ENCODE measurements around the gene PIK3R2.

Gene PIK3R2

DNA sequence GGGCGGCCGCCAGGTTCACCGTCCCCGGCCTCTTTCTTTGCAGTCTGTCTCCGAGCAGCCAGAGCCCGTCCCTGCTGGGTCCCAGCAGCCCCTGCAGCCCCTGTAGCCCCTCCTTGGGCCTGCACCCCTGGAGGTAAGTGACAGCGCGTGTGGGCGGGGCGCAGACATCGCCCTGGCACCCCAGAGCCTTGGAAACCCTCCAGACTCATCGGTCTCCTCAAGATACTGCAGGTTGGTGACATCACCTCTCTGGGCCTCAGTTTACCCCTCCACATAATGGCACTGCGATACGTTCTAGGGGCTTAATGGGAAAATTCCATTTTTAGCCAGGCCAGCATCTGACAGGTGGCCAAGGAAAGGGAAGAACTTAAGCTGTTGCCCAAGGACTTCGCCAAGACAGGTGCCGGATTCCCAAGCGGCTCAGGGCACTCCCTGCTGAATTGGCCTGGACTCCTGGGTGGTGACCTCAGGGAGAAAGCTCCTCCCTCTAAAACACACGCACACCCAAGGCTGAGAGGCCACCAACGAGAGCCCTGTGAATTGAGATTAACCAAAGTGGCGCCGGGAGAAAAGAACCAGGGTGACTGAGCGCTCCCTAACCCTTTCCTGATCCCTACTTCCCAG lies 42.2 kb upstream of the PIK3R2 start:
- TF ChIP-seq, protein P1, sequence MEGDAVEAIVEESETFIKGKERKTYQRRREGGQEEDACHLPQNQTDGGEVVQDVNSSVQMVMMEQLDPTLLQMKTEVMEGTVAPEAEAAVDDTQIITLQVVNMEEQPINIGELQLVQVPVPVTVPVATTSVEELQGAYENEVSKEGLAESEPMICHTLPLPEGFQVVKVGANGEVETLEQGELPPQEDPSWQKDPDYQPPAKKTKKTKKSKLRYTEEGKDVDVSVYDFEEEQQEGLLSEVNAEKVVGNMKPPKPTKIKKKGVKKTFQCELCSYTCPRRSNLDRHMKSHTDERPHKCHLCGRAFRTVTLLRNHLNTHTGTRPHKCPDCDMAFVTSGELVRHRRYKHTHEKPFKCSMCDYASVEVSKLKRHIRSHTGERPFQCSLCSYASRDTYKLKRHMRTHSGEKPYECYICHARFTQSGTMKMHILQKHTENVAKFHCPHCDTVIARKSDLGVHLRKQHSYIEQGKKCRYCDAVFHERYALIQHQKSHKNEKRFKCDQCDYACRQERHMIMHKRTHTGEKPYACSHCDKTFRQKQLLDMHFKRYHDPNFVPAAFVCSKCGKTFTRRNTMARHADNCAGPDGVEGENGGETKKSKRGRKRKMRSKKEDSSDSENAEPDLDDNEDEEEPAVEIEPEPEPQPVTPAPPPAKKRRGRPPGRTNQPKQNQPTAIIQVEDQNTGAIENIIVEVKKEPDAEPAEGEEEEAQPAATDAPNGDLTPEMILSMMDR (conservative IDR thresholded peaks at IDR 0.05; ENCODE audit: low read length): no peak
- peak overlapping the region; percentile 83 for H3K4me3 ChIP-seq (ENCODE audit: low read length)
- no peak for DNase-seq (ENCODE audit: low read depth)

DNA sequence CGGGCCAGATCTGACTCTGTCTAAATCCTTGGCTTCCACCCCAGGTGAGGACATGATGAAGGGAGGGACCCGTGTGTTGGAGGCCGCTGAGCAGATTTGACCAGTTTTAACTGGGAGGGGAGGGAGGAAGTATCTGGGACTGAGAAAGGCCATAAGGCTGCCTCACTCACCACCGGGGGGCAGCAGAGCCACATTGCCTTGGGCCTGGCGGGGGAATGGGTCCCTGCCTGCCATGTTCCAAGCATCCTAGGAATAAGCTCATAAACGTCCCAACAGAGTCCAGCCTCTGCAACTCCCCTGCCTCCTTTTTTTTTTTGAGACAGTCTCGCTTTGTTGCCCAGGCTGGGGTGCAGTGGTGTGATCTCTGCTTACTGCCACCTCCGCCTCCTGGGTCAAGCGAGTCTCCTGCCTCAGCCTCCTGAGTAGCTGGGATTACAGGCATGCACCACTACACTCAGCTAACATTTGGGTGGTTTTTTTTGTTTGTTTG lies 39.9 kb upstream of the PIK3R2 start:
- DNase-seq (ENCODE audit: low read depth): peak; percentile 72
- no peak overlapping the region for H3K4me3 ChIP-seq (ENCODE audit: low read length)
- TF ChIP-seq, protein P1 (conservative IDR thresholded peaks at IDR 0.05; ENCODE audit: low read length): peak; percentile 88

DNA sequence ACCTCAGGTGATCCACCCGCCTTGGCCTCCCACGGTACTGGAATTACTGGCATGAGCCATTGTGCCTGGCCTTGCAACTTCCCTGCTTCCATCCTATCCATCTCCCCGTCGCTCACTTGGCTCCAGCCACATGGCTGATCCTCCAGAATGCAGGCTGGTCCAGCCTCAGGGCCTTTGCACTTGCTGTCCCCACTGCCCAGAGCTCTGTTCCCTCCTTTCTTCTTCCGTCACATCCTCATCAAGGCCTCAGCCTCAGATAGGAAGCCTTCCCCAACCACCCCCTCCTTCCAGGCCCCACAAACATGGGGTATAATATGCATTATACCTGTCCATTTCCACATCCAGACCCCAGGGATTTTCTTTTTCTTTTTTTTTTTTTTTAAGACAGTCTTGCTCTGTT lies 39.1 kb upstream of the PIK3R2 start:
- TF ChIP-seq, protein P1 (conservative IDR thresholded peaks at IDR 0.05; ENCODE audit: low read length): no peak
- H3K4me3 ChIP-seq (ENCODE audit: low read length): no peak overlapping the region

DNA sequence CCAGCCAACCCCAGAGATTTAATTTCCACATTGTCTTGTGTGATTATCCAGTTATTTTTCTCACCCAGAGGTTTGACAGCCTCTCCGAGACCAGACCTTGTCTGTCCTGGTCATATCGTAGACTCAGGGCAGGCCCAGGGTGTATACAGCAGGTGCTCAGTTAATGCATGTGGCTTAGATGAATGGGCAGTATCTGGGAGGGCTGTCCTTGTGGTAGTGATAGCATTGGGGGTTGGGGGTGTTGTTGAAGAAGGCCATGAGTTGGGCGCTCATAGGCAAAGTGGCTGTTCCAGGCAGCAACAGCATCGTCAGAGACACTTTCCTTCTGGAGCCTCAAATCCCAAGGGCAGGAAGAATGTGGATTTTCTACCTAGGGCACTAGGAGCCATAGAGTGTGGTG lies 38.5 kb upstream of the PIK3R2 start:
- TF ChIP-seq, protein P1 (conservative IDR thresholded peaks at IDR 0.05; ENCODE audit: low read length): no peak
- no peak overlapping the region for H3K4me3 ChIP-seq (ENCODE audit: low read length)
- DNase-seq (ENCODE audit: low read depth): no peak

More for the DNA sequence above, 39.1 kb upstream of the PIK3R2 start:
- DNase-seq (ENCODE audit: low read depth): no peak

DNA sequence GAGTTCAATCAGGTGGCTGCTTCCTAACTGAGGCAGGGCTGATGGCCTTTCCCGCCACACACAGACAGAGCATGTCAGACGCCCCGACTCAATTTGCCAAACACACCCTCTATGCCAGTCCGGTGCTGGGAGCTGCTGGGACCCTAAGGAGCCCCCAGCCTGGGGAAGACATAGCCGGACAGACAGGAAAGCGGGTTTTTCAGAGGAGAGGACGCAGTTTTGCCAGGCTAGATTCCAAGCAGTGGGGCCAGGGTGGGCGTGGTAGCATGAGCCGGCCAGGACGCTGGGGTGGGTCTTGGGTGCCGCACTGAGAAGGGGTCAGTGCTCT lies 35.6 kb upstream of the PIK3R2 start:
- DNase-seq (ENCODE audit: low read depth): no peak
- peak overlapping the region; percentile 59 for H3K4me3 ChIP-seq (ENCODE audit: low read length)

DNA sequence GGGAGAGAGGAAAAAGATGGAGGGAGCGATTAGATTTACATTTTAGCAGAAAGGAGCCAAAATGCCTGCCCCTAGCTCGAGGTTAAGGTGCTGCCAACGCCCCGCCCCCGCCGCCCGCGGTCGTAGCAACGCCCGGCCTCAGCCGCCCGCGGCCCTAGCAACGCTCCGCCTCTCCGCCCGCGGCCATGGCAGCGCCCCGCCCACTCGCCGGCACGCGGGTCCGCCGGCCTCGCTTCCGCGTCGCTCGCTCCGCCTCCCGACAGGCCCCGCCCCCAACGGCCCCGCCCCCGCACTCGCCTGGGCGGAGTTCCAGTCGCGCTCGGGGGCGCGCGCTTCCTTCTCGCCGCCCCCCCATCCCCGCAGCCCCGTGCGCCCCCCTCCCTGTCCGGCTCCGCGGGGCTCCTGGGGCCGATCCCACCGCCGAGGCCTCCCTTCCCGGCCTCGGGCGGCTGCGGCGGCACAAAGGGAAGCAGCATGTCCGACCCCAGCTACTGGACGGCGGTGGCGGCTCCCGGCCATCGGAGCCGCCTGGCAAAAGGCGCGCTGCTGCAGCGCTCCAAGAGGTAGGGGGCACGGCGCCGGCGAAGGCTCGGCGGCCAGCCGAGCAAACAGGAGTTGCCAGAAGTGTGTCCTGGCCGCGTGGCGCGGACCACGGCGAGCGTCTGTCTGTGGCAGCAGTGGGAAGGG lies 35.1 kb upstream of the PIK3R2 start:
- DNase-seq (ENCODE audit: low read depth): peak; percentile 72

More for the DNA sequence above, 35.6 kb upstream of the PIK3R2 start:
- TF ChIP-seq, protein P1 (conservative IDR thresholded peaks at IDR 0.05; ENCODE audit: low read length): no peak

More for the DNA sequence above, 35.1 kb upstream of the PIK3R2 start:
- TF ChIP-seq, protein P1 (conservative IDR thresholded peaks at IDR 0.05; ENCODE audit: low read length): no peak
- H3K4me3 ChIP-seq (ENCODE audit: low read length): peak overlapping the region; percentile 61

All from AG10803 (cell line).